NCI-H82 treated with DMSO at 0.1 percent for 48 hours (cell line): ENCODE results near the gene SECTM1.
"Not testable (repeated sequence)": the region's sequence is repeated elsewhere in the genome, so short reads cannot be mapped to it uniquely, and the experiment has no call there.

Experiments used
- DNase-seq: peaks from one replicate; lab custom pipeline; 2025; ENCODE audit not compliant: unreplicated experiment; lab: John Stamatoyannopoulos, UW

SECTM1 gene

GRCh38 chr17:82333279-82334171 is at the start of gene SECTM1:
TSS of gene SECTM1 (minus strand) at chr17:82333766. CDS start at chr17:82327240, 6,526 bp downstream.
- DNase-seq: no peak

DNA sequence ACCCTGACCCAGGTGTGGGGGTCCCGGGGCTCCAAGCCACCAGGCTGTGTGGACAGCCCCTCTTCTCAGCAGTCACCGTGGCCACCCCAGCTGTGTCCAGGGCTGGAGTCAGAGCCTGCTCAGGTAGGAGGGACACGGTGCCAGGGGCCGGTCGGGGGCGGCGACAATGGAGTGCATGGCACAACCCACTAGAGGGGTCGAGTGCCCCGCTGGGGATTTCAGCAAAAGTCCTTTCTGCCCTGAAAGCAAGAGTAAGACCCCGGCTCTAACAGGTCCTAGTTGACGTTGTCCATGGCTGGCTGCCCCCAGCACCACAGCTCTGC is 49.3 kb upstream of the SECTM1 start:
- DNase-seq: no peak

GRCh38 chr17:82382220-82382932 is 48.8 kb upstream of the SECTM1 start:
- not testable (repeated sequence) for DNase-seq

- DNase-seq: not testable (repeated sequence)
These were observed 48.1 kb upstream of the SECTM1 start for GRCh38 chr17:82381703-82382009.

GRCh38 chr17:82380860-82381702 is 47.5 kb upstream of the SECTM1 start:
- DNase-seq: no peak

DNA sequence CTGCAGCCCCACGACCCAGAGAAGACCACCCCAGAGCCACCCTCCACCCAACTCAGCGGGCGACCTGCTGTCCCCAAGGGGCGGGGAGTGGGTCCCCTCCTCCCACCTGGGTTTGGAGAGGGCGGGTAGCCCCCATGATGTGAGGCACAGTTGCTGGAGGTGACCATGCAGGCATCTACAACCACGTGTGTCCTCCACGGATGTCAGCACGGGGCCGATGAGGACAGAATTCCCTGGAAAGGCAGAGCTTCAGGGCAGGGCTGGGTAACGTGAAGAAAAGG is 45.1 kb upstream of the SECTM1 start:
- no peak for DNase-seq

- no peak for DNase-seq
These were observed 44.6 kb upstream of the SECTM1 start for GRCh38 chr17:82377924-82378740.

- not testable (repeated sequence) for DNase-seq
These were observed 43.7 kb upstream of the SECTM1 start for GRCh38 chr17:82377294-82377693.

GRCh38 chr17:82376042-82376730 is 42.6 kb upstream of the SECTM1 start:
- no peak for DNase-seq

- no peak for DNase-seq
These were observed 41.9 kb upstream of the SECTM1 start for GRCh38 chr17:82375359-82376041.

DNA sequence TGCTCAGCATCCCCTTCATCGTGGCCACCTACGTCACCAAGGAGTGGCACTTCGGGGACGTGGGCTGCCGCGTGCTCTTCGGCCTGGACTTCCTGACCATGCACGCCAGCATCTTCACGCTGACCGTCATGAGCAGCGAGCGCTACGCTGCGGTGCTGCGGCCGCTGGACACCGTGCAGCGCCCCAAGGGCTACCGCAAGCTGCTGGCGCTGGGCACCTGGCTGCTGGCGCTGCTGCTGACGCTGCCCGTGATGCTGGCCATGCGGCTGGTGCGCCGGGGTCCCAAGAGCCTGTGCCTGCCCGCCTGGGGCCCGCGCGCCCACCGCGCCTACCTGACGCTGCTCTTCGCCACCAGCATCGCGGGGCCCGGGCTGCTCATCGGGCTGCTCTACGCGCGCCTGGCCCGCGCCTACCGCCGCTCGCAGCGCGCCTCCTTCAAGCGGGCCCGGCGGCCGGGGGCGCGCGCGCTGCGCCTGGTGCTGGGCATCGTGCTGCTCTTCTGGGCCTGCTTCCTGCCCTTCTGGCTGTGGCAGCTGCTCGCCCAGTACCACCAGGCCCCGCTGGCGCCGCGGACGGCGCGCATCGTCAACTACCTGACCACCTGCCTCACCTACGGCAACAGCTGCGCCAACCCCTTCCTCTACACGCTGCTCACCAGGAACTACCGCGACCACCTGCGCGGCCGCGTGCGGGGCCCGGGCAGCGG is 41.2 kb upstream of the SECTM1 start:
- no peak for DNase-seq

- no peak for DNase-seq
These were observed 40.4 kb upstream of the SECTM1 start for GRCh38 chr17:82373731-82374625.

GRCh38 chr17:82373072-82373452 is 39.5 kb upstream of the SECTM1 start:
- not testable (repeated sequence) for DNase-seq

DNA sequence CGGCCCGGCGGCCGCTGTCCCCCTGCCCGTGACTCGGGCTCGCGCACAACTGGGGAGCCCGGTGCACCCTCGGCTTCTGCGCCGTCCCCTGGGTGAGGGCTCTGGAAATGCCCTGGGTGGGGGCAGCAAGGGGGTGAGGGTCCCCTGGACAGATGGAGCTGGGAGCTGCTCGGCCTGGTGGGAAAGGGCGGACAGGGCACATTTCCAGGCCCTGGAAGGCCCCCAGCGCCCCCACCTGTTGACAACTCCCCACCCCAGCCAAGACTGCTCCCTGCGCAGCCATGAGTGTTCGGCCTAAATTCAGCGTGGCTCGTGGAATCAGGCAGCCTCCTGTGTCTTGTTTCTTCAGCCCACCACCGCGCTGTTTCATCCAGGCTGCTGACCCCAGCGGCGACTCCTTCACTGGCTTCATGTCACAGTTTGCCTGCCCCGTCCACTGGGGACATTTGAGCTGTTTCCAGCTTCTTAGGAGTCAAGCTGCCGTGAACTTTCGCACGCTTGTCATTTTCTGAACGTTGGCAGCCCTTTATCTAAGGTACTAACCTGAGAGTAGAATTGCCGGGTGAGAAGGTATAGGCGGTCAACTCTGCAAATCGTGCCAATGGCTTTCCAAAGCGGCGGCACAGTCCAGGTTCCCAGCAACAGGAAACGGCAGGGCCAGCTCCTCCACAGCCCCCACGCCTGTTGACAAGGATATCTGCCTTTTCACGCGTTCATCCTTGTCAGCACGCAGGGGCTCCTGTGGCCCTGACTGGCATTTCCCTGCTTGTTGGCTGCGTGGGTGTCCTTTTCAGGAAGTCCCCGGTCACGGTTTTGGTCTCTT is 38.9 kb upstream of the SECTM1 start:
- DNase-seq: no peak

DNA sequence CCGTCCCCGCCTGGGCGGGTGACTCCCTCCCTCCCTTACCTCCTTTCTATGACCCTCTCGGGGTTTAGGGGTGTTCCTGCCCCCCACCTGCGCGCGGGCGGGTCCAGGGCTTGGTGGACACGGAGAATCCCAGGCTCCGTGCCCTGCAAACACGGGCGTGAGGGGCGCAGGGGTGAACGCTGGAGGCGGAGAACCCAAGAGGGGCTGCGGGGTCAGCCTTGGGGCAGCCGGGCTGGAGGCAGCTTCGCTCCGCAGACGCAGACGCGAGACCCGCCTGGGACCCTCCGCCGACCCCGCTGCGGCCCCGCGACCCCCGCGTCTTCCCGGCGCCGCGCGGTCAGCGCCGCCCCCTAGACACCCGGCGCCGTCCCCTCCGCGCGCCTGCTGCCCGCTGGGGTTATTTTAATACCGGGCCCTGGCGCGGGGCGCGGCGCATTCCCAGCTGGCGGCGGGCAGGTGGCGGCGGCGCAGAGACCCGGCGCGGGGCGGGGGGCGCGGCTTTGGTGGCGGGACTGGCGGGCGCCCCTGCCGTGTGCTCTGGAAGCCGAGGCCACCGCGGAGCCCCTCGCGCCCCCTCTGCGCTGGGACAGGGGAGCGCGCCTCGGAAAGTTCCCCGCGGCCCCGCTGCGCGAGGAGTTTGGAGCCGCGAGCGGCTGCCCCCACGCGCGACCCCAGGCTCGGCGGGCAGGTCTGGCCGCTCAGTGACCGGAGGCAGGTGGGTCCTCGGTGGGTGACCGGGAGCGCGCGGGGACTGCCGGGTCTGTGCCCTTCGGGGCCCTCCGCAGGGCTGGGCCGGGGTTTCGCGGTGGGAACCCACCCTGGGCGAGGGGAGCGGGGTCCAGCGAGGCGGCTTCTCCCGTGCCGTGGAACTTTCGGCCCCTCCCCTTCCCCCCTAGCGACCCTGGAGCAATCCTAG is 38.0 kb upstream of the SECTM1 start, which contains the start of gene UTS2R:
UTS2R (plus strand) TSS at position 433 of the 916 bp plus-strand sequence. CDS start 2,560 bp downstream, outside the sequence.
- DNase-seq: no peak
